DND-41 (cell line): ENCODE data around the gene SEC14L2.

ENCODE experiments used
- EZH2 ChIP-seq: IDR thresholded peaks from 3 replicates; pipeline ENCODE4 v1.6.1; 2012; ENCODE audit warnings: borderline replicate concordance, low read depth, mild to moderate bottlenecking, moderate library complexity, low read length, inconsistent platforms; ENCODE audit not compliant: severe bottlenecking
- TF ChIP-seq, protein P1 (sequence below): IDR thresholded peaks from 2 replicates; pipeline ENCODE4 v1.5.1; 2012; ENCODE audit warnings: borderline replicate concordance, low read length, moderate library complexity, mild to moderate bottlenecking; ENCODE audit not compliant: poor library complexity, severe bottlenecking; ENCODE audit errors: extremely low read depth

GRCh38 chr22:30399718-30400117 is 2.9 kb downstream of the SEC14L2 start:
- TF ChIP-seq, protein P1, sequence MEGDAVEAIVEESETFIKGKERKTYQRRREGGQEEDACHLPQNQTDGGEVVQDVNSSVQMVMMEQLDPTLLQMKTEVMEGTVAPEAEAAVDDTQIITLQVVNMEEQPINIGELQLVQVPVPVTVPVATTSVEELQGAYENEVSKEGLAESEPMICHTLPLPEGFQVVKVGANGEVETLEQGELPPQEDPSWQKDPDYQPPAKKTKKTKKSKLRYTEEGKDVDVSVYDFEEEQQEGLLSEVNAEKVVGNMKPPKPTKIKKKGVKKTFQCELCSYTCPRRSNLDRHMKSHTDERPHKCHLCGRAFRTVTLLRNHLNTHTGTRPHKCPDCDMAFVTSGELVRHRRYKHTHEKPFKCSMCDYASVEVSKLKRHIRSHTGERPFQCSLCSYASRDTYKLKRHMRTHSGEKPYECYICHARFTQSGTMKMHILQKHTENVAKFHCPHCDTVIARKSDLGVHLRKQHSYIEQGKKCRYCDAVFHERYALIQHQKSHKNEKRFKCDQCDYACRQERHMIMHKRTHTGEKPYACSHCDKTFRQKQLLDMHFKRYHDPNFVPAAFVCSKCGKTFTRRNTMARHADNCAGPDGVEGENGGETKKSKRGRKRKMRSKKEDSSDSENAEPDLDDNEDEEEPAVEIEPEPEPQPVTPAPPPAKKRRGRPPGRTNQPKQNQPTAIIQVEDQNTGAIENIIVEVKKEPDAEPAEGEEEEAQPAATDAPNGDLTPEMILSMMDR = no peak
- TF ChIP-seq EZH2 = no peak
